Measurements from ENCODE around the gene ICAM1.

DNA sequence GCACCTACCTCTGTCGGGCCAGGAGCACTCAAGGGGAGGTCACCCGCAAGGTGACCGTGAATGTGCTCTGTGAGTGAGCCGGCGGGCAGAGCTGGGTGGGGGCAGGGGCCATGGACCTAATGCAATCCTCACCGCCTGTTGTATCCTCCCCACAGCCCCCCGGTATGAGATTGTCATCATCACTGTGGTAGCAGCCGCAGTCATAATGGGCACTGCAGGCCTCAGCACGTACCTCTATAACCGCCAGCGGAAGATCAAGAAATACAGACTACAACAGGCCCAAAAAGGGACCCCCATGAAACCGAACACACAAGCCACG lies 14.0 kb downstream of the ICAM1 start:
- TF ChIP-seq HNRNPUL1 (IDR thresholded peaks at IDR 0.05; ENCODE audit: low read depth, low read length): no peak
- no peak for TF ChIP-seq NFE2 (CRISPR knock-in tag; IDR thresholded peaks at IDR 0.05)
- no peak for TF ChIP-seq ZNF567 (CRISPR knock-in tag; IDR thresholded peaks at IDR 0.05; ENCODE audit: borderline replicate concordance)
- TF ChIP-seq RXRA (CRISPR knock-in tag; IDR thresholded peaks at IDR 0.05): no peak
- no peak for TF ChIP-seq ZFP41 (CRISPR knock-in tag; IDR thresholded peaks at IDR 0.05; ENCODE audit: borderline replicate concordance)
- no peak for TF ChIP-seq SMARCE1 (IDR thresholded peaks at IDR 0.05; ENCODE audit: borderline replicate concordance)

Measured in HepG2 (cell line).